HG03103 (cell line): Measurements from ENCODE around the gene TRIM61.
"Not testable (repeated sequence)": the region's sequence is repeated elsewhere in the genome, so short reads cannot be mapped to it uniquely, and the experiment has no call there.

Experiments
- ATAC-seq: cut with Tn5 transposase; IDR thresholded peaks from one replicate; pipeline ENCODE4 v1.9.1; 2021; ENCODE audit warnings: low read depth; ENCODE audit not compliant: unreplicated experiment

The TRIM61 gene

GRCh38 chr4:164959421-164959820, 18.0 kb downstream of the TRIM61 start:
- ATAC-seq: not testable (repeated sequence)

- ATAC-seq: peak; percentile 100
Observed at GRCh38 chr4:164956766-164957643, 20.5 kb downstream of the TRIM61 start.

GRCh38 chr4:164955107-164955805, 22.2 kb downstream of the TRIM61 start:
- no peak for ATAC-seq

GRCh38 chr4:164952551-164952950, 24.9 kb downstream of the TRIM61 start:
- ATAC-seq: no peak

- ATAC-seq: no peak
Observed at GRCh38 chr4:164949448-164950143, 27.9 kb downstream of the TRIM61 start.

GRCh38 chr4:164948975-164949374, 28.5 kb downstream of the TRIM61 start:
- no peak for ATAC-seq

- ATAC-seq: not testable (repeated sequence)
Observed at GRCh38 chr4:164948006-164948405, 29.5 kb downstream of the TRIM61 start.

GRCh38 chr4:164946810-164947209, 30.6 kb downstream of the TRIM61 start:
- no peak for ATAC-seq

- no peak for ATAC-seq
Observed at GRCh38 chr4:164945146-164945545, 32.3 kb downstream of the TRIM61 start.

GRCh38 chr4:164943192-164943591, 34.3 kb downstream of the TRIM61 start:
- no peak for ATAC-seq

- ATAC-seq: peak; percentile 39
Observed at GRCh38 chr4:164937576-164938270, 39.7 kb downstream of the TRIM61 start.

- peak; percentile 43 for ATAC-seq
Observed at GRCh38 chr4:164935865-164936606, 41.4 kb downstream of the TRIM61 start.

- ATAC-seq: peak; percentile 45
Observed at GRCh38 chr4:164935363-164935762, 42.1 kb downstream of the TRIM61 start.

- no peak for ATAC-seq
Observed at GRCh38 chr4:164933244-164933643, 44.2 kb downstream of the TRIM61 start.

GRCh38 chr4:164931551-164932324, 45.7 kb downstream of the TRIM61 start:
- ATAC-seq: no peak

GRCh38 chr4:164930647-164931046, 46.8 kb downstream of the TRIM61 start:
- ATAC-seq: no peak

- ATAC-seq: not testable (repeated sequence)
Observed at GRCh38 chr4:164927101-164927500, 50.4 kb downstream of the TRIM61 start.

GRCh38 chr4:164926301-164926700, 51.2 kb downstream of the TRIM61 start:
- no peak for ATAC-seq

- ATAC-seq: no peak
Observed at GRCh38 chr4:164924670-164925238, 52.7 kb downstream of the TRIM61 start.
